GM21526 (cell line): Measurements from ENCODE around the gene MT1A.
"Not testable (repeated sequence)": the region's sequence is repeated elsewhere in the genome, so short reads cannot be mapped to it uniquely, and the experiment has no call there.

Experiments
- ATAC-seq: cut with Tn5 transposase; IDR thresholded peaks from one replicate; pipeline ENCODE4 v1.9.1; 2021; ENCODE audit warnings: moderate library complexity; ENCODE audit not compliant: unreplicated experiment, low FRiP score

Gene MT1A

GRCh38 chr16:56610017-56610608, 28.4 kb upstream of the MT1A start:
- no peak for ATAC-seq

GRCh38 chr16:56610609-56611111, 27.8 kb upstream of the MT1A start:
- ATAC-seq, result no peak

- ATAC-seq, result no peak
Measured at GRCh38 chr16:56611281-56611833, 27.1 kb upstream of the MT1A start.

GRCh38 chr16:56613706-56614105, 24.8 kb upstream of the MT1A start:
- ATAC-seq, result no peak

- no peak for ATAC-seq
Measured at GRCh38 chr16:56614549-56614991, 23.9 kb upstream of the MT1A start.

GRCh38 chr16:56615353-56615752, 23.1 kb upstream of the MT1A start:
- ATAC-seq, result no peak

GRCh38 chr16:56616608-56617211, 21.8 kb upstream of the MT1A start:
- ATAC-seq, result no peak

- ATAC-seq, result no peak
Measured at GRCh38 chr16:56617212-56618085, 21.0 kb upstream of the MT1A start.

GRCh38 chr16:56618138-56618537, 20.3 kb upstream of the MT1A start:
- no peak for ATAC-seq

GRCh38 chr16:56620339-56620897, 18.0 kb upstream of the MT1A start:
- ATAC-seq, result no peak

- ATAC-seq, result not testable (repeated sequence)
Measured at GRCh38 chr16:56621665-56622445, 16.6 kb upstream of the MT1A start.

GRCh38 chr16:56623184-56623583, 15.3 kb upstream of the MT1A start:
- not testable (repeated sequence) for ATAC-seq

GRCh38 chr16:56623637-56624036, 14.8 kb upstream of the MT1A start:
- no peak for ATAC-seq

GRCh38 chr16:56625140-56625942, 13.1 kb upstream of the MT1A start, which contains the start of gene MT1E:
MT1E (plus strand) TSS chr16:56625781; CDS start chr16:56625852, 71 bp downstream.
- ATAC-seq, result no peak

- no peak for ATAC-seq
Measured at GRCh38 chr16:56625943-56626654, 12.4 kb upstream of the MT1A start.

GRCh38 chr16:56626685-56627084, 11.8 kb upstream of the MT1A start:
- ATAC-seq, result no peak

GRCh38 chr16:56628486-56629350, 9.7 kb upstream of the MT1A start:
- ATAC-seq, result no peak
